Left cardiac atrium (tissue), 4 donors: Measurements from ENCODE around the gene TNRC18. TPM values are rescaled to one million over a fixed set of nuclear protein-coding genes. Genes with fewer than 3 reads are reported as not detected.

Source experiments
- ATAC-seq, 2 donors: fragments of 200-7000 bp; cut with Tn5 transposase; one replicate each; pipeline ENCODE4 v1.9.1; 2020; ENCODE audit warnings: mild to moderate bottlenecking in 2 of 2, moderate library complexity in 2 of 2
- DNase-seq: peaks from one replicate; pipeline ENCODE4 v3.0.0-alpha.2; 2020
- intact Hi-C, 2 donors: fragments of 100-400 bp; cut with DNase I; formaldehyde crosslinking; loops; one replicate each; pipeline versions ENCODE4 v1.14.1 to v1.15.1; 2022 to 2023
- total RNA-seq, 2 donors: library from RNA; stranded (reverse); fragmentation: NEBNext Ultra II Directional; extraction: Animal tissue kit (Norgen Biotek cat#: 25700); gene quantifications; one replicate each; pipeline ENCODE4 v1.2.1, GENCODE V29; 2021
- donor health status: DM: no; HTN: yes; CAD: no.
- donor health status: DM: no; HTN: yes; CAD: no; lungs with severe emphysema.
- donor health status: DM: yes; HTN: yes; CAD: no.
- donor health status: Dilated cardiomyopathy.

Gene TNRC18
- total RNA-seq, 2 donors from 2014 or later, result 39.4 to 44.7 TPM

GRCh38 chr7:5387711-5388245, 35.9 kb downstream of the TNRC18 start:
- ATAC-seq (no peak), DNase-seq (no peak)
- intact Hi-C loops, result no loop called here

DNA sequence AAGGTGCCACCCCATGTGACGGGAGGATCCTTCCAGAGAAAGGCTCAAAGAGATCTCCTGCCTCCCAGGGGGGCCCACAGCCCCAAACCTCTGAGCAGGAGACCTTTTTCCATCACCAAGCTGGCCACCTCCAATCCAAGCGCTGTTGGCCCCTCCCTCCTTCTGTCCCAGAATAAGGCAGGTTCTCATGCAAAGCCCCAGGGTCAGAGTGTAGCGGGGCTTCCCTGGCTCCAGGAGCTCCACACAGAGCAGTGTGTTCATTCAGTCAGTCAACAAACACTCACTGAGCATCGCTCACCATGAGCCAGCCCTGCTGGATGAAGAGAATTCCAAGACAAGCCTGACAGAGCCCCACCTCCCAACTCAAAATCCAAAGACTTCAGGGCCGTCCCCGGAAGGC, 39.0 kb downstream of the TNRC18 start:
- intact Hi-C loops, result no loop called here
- DNase-seq (no peak), ATAC-seq (no peak)

- DNase-seq, result no peak
- intact Hi-C loops, result no loop called here
- no peak for ATAC-seq
These were observed 40.1 kb downstream of the TNRC18 start for GRCh38 chr7:5383314-5384098.

DNA sequence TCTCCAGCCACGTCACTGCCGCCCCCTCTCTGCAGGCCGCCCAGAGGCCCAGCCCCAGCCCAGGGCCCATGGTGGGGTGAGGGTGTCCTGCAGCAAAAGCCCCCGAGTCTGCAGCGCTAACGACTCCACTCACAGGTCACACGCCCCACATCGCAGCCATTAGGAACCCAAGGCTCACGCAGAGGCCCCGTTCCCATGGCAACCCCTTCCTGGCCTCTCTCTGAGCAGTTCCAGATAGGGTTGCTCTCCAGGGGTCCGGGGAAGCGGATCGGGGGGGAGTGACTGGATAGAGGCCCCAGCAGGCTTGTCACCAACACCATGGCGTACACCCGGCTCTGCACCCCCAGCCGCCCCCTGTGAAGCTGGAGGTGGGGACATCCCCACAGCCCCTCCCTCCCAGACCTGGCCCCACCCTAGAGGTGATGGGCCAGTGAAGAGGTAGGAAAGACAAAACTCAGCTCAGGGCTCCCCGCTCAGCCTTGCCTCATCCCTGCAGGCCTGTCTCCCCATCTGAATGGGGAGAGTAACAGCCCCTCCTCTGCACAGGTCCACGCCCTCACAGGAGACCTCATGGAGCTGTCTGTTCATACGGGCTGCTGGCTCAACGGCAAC, 41.2 kb downstream of the TNRC18 start:
- intact Hi-C loops, result no loop called here
- peak; percentile 13 to 48 for ATAC-seq
- peak; percentile 52 for DNase-seq

DNA sequence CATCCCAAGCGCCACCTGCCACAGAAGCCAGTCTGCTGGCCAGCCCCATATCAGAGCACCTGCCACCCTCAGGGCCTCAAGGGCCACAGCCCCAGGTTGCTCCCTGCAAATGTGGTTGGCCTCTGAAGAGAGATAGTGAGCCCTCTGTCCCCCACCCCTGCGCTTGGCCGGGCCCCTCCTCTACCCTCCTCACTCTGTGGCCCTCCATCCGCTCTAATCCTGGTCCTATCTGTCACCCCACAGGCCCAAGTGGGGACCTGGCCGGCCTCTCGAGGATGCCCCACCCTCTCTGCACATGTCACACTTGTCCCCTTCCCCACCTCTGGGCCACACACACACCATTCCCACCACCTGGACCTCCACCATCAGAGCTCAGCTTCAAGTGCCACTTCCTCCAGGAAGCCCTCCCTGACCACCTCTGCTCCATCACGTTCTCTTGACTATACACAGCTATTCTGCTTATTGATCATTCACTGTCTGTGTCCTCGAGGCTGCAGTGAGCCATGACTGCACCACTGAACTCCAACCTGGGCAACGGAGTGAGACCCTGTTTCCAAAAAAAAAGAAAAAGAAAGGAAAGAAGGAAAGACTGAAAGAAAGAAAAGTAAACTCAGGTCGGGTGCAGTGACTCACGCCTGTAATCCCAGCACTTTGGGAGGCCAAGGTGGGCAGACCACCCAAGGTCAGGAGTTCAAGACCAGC, 42.4 kb downstream of the TNRC18 start:
- intact Hi-C loops, result no loop called here
- DNase-seq (no peak), ATAC-seq (no peak)

GRCh38 chr7:5380350-5381070, 43.1 kb downstream of the TNRC18 start:
- intact Hi-C loops, result no loop called here
- no peak for ATAC-seq
- DNase-seq, result no peak

DNA sequence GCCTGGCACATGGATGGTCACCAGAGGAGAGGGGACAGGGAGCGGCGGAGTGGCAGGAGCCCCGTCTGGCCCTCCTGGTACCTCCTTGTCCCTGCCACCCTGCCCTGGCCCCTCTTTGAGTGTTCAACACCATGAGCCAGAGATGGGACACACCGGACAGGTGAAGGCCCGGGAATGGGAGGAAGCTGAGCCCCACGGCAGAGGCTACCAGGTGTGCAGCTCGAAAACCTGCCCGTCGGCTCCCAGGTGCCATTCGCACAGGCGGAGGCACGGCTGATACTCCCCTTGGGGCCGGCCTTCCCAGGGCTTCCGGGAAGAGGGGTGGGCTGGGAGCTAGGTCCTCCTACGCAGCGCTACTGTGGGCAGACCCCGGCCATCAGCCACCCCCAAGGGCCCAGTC, 44.1 kb downstream of the TNRC18 start:
- ATAC-seq (no peak), DNase-seq (no peak)
- intact Hi-C loops, result no loop called here

DNA sequence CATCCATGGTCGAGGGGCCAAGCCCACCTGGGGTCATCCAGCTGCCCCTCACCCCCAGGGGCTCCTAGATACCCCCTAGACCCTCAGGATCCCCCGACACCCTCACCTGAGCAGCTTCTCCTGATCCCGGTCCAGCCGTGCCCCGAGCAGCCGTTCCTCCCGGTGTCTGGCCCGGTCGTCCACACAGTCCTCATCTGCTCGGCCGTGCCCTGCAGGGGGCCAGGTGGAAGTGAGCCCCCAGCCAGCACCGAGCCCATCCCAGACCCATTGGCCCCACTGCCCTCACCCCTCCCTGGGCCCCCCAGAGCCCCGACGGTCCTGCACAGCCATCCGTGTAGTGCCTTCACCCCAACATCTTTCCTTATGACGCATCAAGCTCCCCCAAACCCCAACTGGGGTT, 45.8 kb downstream of the TNRC18 start:
- intact Hi-C loops, result no loop called here
- ATAC-seq (no peak), DNase-seq (no peak)

GRCh38 chr7:5377279-5377678, 46.4 kb downstream of the TNRC18 start:
- ATAC-seq (no peak), DNase-seq (no peak)
- intact Hi-C loops, result no loop called here

DNA sequence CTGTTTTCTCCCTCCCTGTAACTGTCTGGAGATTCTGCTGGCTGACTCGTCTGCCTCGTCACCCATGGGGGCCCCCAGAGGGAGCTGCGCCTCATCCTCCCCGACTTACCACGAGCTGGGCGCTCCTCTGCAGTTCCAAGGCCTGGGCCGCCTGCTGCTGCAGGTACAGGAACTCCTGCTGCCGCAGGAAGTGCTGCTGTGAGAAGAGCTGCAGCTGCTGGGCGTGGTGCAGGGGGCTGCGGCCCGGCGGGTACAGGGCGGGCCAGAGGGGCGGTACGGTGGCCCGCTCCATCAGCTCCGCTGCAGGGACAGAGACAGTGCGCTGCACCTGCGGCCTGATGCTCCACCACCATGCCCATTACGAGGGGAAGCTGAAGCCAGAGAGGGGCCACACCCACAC, 47.7 kb downstream of the TNRC18 start:
- no peak for DNase-seq
- no peak for ATAC-seq
- intact Hi-C loops, result no loop called here

- intact Hi-C loops, result no loop called here
- ATAC-seq, result no peak
These were observed 49.2 kb downstream of the TNRC18 start for GRCh38 chr7:5374464-5374863.

GRCh38 chr7:5373300-5373699, 50.3 kb downstream of the TNRC18 start:
- ATAC-seq (no peak), DNase-seq (no peak)
- intact Hi-C loops, result no loop called here

More at GRCh38 chr7:5374464-5374863, 49.2 kb downstream of the TNRC18 start:
- no peak for DNase-seq

- no peak for ATAC-seq
- DNase-seq, result no peak
- intact Hi-C loops, result no loop called here
These were observed 52.9 kb downstream of the TNRC18 start for GRCh38 chr7:5370454-5371353.

- no peak for ATAC-seq
- no peak for DNase-seq
- intact Hi-C loops, result loop anchor here in 1 of 2 donors (2.0 kb wide), 1 partner anchor 83 kb away; no protein-coding TSS in a partner anchor
These were observed 56.0 kb downstream of the TNRC18 start for GRCh38 chr7:5367661-5368060.

GRCh38 chr7:5365976-5366625, 57.5 kb downstream of the TNRC18 start:
- intact Hi-C loops, result loop anchor here in 1 of 2 donors (2.0 kb wide), 1 partner anchor 85 kb away; no protein-coding TSS in a partner anchor

DNA sequence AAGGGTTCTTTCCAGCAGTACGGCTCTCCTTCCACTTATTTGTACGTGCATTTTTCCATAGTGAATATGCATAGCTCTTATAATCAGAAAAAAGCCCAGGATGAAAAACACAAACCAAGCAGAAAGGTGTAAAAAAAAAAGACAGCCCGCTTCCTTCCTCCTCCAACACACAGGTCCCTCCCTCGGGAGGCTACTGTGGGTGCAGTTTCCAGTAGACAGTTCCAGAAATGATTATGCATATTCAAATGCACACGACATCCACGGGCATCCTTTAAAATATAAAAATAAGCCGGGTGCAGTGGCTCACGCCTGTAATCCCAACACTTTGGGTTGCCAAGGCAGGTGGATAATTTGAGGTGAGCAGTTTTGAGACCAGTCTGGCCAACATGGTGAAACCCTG, 59.9 kb downstream of the TNRC18 start:
- no peak for DNase-seq
- intact Hi-C loops, result no loop called here

More at GRCh38 chr7:5365976-5366625, 57.5 kb downstream of the TNRC18 start:
- peak; percentile 69 to 77 for ATAC-seq
- DNase-seq, result peak; percentile 61

DNA sequence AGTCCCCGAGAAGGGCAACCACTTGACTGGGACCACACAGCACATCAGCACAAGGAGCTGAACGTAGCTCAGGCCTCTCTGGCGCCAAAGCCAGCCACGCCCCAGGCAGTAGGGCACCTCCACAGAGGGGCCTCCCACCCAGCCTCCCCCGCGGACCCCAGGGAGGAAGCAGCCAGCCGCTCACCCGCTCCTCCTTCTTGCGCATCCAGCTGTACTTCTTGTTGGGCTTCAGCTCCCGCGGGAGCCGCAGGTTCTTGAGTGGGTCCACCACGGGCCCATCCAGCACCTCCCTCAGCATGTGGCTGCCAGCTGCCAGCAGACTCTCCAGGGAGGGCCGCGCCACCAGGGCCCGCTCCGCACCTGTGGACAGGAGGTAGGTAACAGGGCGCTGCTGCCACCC, 61.2 kb downstream of the TNRC18 start:
- DNase-seq, result no peak
- intact Hi-C loops, result no loop called here
- ATAC-seq, result no peak

More for the DNA sequence above, 59.9 kb downstream of the TNRC18 start:
- no peak for ATAC-seq
